EH (cell line): ENCODE data around the gene KCNIP4.
"Not testable (repeated sequence)": the region's sequence is repeated elsewhere in the genome, so short reads cannot be mapped to it uniquely, and the experiment has no call there.

Experiments used
- DNase-seq: peaks from one replicate; pipeline ENCODE4 v3.0.0-alpha.2; 2015; ENCODE audit warnings: low read depth

Gene KCNIP4

GRCh38 chr4:21366312-21366711 lies 582.3 kb downstream of the KCNIP4 start:
- DNase-seq = no peak

- no peak for DNase-seq
These were observed 584.9 kb downstream of the KCNIP4 start for GRCh38 chr4:21363701-21364100.

GRCh38 chr4:21352354-21352753 lies 596.2 kb downstream of the KCNIP4 start:
- DNase-seq = not testable (repeated sequence)

GRCh38 chr4:21347142-21347541 lies 601.4 kb downstream of the KCNIP4 start:
- DNase-seq = no peak

- no peak for DNase-seq
These were observed 620.4 kb downstream of the KCNIP4 start for GRCh38 chr4:21327976-21328700.

- no peak for DNase-seq
These were observed 628.5 kb downstream of the KCNIP4 start for GRCh38 chr4:21320034-21320433.

GRCh38 chr4:21307709-21308108 lies 640.9 kb downstream of the KCNIP4 start:
- DNase-seq = no peak

GRCh38 chr4:21304540-21304887 lies 644.1 kb downstream of the KCNIP4 start:
- DNase-seq = no peak

GRCh38 chr4:21290562-21290961 lies 658.0 kb downstream of the KCNIP4 start:
- no peak for DNase-seq

GRCh38 chr4:21276046-21276445 lies 672.5 kb downstream of the KCNIP4 start:
- no peak for DNase-seq

- DNase-seq = no peak
These were observed 677.0 kb downstream of the KCNIP4 start for GRCh38 chr4:21271439-21272052.

- DNase-seq = no peak
These were observed 700.2 kb downstream of the KCNIP4 start for GRCh38 chr4:21248331-21248730.

GRCh38 chr4:21242163-21242562 lies 706.4 kb downstream of the KCNIP4 start:
- DNase-seq = no peak

- DNase-seq = no peak
These were observed 721.7 kb downstream of the KCNIP4 start for GRCh38 chr4:21226637-21227538.

- DNase-seq = no peak
These were observed 736.7 kb downstream of the KCNIP4 start for GRCh38 chr4:21211846-21212245.

GRCh38 chr4:21209860-21210259 lies 738.7 kb downstream of the KCNIP4 start:
- no peak for DNase-seq

- no peak for DNase-seq
These were observed 742.6 kb downstream of the KCNIP4 start for GRCh38 chr4:21205821-21206531.

GRCh38 chr4:21203416-21203815 lies 745.2 kb downstream of the KCNIP4 start:
- no peak for DNase-seq

GRCh38 chr4:21202959-21203358 lies 745.6 kb downstream of the KCNIP4 start:
- DNase-seq = no peak

GRCh38 chr4:21198683-21199082 lies 749.9 kb downstream of the KCNIP4 start:
- no peak for DNase-seq

GRCh38 chr4:21195682-21196081 lies 752.9 kb downstream of the KCNIP4 start:
- DNase-seq = no peak

- DNase-seq = no peak
These were observed 756.2 kb downstream of the KCNIP4 start for GRCh38 chr4:21192367-21192766.
